Esophagus squamous epithelium (tissue), 4 donors: ENCODE measurements around the gene GAMT.

Experiments
- CTCF ChIP-seq, 6 experiments: fragments of 450-650 bp in 4 of 6; fragments of 200-600 bp in 2 of 6; sonication (generic) in 2 of 6; IDR thresholded peaks; one replicate each; pipeline ENCODE4 v1.5.1; 2016 to 2019; ENCODE audit warnings: antibody characterized with exemption in 6 of 6, mild to moderate bottlenecking in 4 of 6, moderate library complexity in 4 of 6
- POLR2A ChIP-seq, 4 donors: fragments of 450-650 bp; IDR thresholded peaks; one replicate each; pipeline ENCODE4 v1.6.1; 2017; ENCODE audit warnings: antibody characterized with exemption in 4 of 4, mild to moderate bottlenecking in 4 of 4, moderate library complexity in 3 of 4

GRCh38 chr19:1422943-1423342, 21.6 kb upstream of the GAMT start:
- no peak for TF ChIP-seq CTCF (IDR thresholded peaks at IDR 0.05)
- no peak for TF ChIP-seq POLR2A (IDR thresholded peaks at IDR 0.05)
